GM12875 (cell line): Measurements from ENCODE around the gene CNTNAP2.

ENCODE experiments used
- H3K4me3 ChIP-seq: one replicate; pipeline ENCODE4 v1.5.1; 2011; ENCODE audit warnings: low read depth, low read length, control low read depth
- TF ChIP-seq, protein P1 (sequence below): IDR thresholded peaks from 2 replicates; pipeline ENCODE4 v1.5.1; 2011; ENCODE audit warnings: low read depth, mild to moderate bottlenecking, control low read depth, inconsistent platforms, low read length, moderate library complexity, borderline replicate concordance; ENCODE audit not compliant: insufficient read depth

The CNTNAP2 gene

GRCh38 chr7:147428075-147428474 is 1311.5 kb downstream of the CNTNAP2 start:
- TF ChIP-seq, protein P1, sequence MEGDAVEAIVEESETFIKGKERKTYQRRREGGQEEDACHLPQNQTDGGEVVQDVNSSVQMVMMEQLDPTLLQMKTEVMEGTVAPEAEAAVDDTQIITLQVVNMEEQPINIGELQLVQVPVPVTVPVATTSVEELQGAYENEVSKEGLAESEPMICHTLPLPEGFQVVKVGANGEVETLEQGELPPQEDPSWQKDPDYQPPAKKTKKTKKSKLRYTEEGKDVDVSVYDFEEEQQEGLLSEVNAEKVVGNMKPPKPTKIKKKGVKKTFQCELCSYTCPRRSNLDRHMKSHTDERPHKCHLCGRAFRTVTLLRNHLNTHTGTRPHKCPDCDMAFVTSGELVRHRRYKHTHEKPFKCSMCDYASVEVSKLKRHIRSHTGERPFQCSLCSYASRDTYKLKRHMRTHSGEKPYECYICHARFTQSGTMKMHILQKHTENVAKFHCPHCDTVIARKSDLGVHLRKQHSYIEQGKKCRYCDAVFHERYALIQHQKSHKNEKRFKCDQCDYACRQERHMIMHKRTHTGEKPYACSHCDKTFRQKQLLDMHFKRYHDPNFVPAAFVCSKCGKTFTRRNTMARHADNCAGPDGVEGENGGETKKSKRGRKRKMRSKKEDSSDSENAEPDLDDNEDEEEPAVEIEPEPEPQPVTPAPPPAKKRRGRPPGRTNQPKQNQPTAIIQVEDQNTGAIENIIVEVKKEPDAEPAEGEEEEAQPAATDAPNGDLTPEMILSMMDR = no peak

DNA sequence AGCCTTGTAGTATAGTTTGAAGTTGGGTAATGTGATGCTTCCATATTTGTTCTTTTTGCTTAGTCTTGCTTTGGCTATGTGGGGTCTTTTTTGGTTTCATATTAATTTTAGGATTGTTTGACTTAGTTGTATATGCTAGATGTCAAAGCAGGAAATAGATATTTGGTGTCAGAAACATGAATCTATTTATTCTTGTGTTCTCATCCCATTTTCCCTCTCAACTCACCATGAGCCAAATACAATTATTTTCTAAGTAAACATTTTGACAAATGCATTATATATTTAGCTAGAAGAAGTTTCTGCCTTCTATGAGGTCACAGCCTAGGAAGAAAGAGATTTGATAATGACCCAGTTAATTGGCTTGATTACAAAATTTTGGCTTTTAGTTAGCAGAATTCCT is 1313.4 kb downstream of the CNTNAP2 start:
- TF ChIP-seq, protein P1 = no peak
- H3K4me3 ChIP-seq = no peak overlapping the region

More at GRCh38 chr7:147428075-147428474, 1311.5 kb downstream of the CNTNAP2 start:
- H3K4me3 ChIP-seq = no peak overlapping the region

GRCh38 chr7:147432079-147432478 is 1315.5 kb downstream of the CNTNAP2 start:
- TF ChIP-seq, protein P1 = no peak
- no peak overlapping the region for H3K4me3 ChIP-seq

GRCh38 chr7:147432576-147432975 is 1316.0 kb downstream of the CNTNAP2 start:
- TF ChIP-seq, protein P1 = no peak

GRCh38 chr7:147436718-147437117 is 1320.1 kb downstream of the CNTNAP2 start:
- H3K4me3 ChIP-seq = no peak overlapping the region
- TF ChIP-seq, protein P1 = no peak

More at GRCh38 chr7:147432576-147432975, 1316.0 kb downstream of the CNTNAP2 start:
- no peak overlapping the region for H3K4me3 ChIP-seq

DNA sequence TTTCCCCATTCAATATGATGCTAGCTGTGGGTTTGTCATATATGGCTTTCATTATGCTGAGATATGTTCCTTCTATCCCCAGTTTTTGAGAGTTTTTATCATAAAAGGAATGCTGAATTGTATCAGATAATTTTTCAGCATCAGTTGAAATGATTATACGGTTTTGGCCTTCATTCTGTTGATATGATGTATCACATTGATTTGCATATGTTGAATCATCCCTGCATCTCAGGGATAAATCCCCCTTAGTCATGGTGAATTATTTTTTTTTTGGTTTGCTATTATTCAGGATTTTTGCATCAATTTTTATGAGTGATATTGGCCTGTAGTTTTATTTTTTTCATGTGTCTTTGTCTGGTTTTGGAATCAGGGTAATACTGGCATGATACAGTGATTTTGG is 1321.6 kb downstream of the CNTNAP2 start:
- TF ChIP-seq, protein P1 = no peak

GRCh38 chr7:147443942-147444341 is 1327.3 kb downstream of the CNTNAP2 start:
- TF ChIP-seq, protein P1 = no peak
- H3K4me3 ChIP-seq = no peak overlapping the region

More for the DNA sequence above, 1321.6 kb downstream of the CNTNAP2 start:
- no peak overlapping the region for H3K4me3 ChIP-seq
